ENCODE measurements around the gene SLC25A26. TPM values are rescaled to one million over a fixed set of nuclear protein-coding genes. Genes with fewer than 3 reads are reported as not detected.

SLC25A26 gene
- total RNA-seq, result 17.0 and 18.8 TPM in 2 replicates

GRCh38 chr3:66220602-66221377 is at the start of gene SLC25A26:
Gene SLC25A26, plus strand, starts transcription at chr3:66221001. Its CDS starts 94 bp downstream, at chr3:66221095.
- Mint-ChIP-seq H3K27me3 (ENCODE audit: insufficient read depth) (peaks cover 2% of the 10 kb centered on the region), H3K27ac (peak within 1 kb of the TSS; percentile 85), H3K4me1 (ENCODE audit: low read depth) (peaks cover 41% of the 10 kb centered on the region), H3K4me3 (peak within 1 kb of the TSS; percentile 98), H3K9me3 (peaks cover 7% of the 10 kb centered on the region), H3K36me3 (ENCODE audit: low read depth) (peaks cover 18% of the 10 kb centered on the region)
- intact Hi-C loops (cut with micrococcal nuclease), result loop anchor here (1.0 to 2.0 kb wide), 9 partner anchors 19 to 1435 kb away; partner anchors contain the start of genes KBTBD8, LRIG1 and MAGI1
- DNase-seq (ENCODE audit: low spot score), result peak; percentile 97

- Mint-ChIP-seq H3K9me3 (no peaks in the 10 kb centered on the region), H3K4me1 (ENCODE audit: low read depth) (no peaks in the 10 kb centered on the region), H3K27ac (no peak overlapping the region), H3K27me3 (ENCODE audit: insufficient read depth) (no peaks in the 10 kb centered on the region), H3K36me3 (ENCODE audit: low read depth) (no peaks in the 10 kb centered on the region), H3K4me3 (no peak overlapping the region)
- no peak for DNase-seq (ENCODE audit: low spot score)
- intact Hi-C loops (cut with micrococcal nuclease), result no loop called here
Measured at GRCh38 chr3:66172394-66172793, 48.4 kb upstream of the SLC25A26 start.

DNA sequence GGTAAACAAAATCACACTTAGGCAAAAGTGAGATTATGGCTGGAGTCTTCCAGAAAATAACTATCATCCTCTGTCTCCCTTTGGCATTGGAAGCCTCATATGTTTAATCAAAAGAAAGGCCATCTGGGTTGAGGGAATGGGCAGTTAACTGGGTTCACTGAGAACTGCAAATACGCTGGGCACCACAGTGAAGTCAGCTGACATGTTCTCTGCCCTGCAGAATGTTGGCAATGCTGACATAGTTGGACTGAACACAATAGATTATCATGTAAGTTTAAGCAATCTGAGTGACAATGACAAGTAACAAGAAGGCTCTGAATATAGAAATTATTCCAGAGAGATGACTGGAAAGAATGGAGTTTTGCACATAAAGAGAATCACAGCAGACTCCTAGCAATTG is 43.8 kb upstream of the SLC25A26 start:
- no peak for DNase-seq (ENCODE audit: low spot score)
- no peak overlapping the region for H3K4me3 Mint-ChIP-seq
- intact Hi-C loops (cut with micrococcal nuclease), result no loop called here

DNA sequence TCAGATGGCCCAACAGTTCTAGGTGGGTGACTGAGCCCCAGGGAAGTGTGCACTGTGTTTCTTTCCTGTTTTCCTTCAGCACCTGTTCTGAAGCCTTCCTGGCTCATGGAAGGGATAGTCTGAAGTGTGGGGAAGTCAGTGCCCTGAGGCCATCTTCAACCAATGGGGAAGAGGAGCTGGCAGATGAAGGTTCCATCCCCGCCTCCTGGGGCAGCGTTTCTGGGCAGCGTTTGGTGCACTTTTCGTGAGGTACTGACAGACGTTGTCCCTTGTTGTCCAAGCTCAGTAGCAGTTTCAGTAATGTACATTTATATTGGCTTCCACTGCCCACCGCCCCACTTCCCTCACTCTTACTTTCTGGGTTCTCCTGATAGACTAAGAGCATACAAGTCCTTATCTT is 42.6 kb upstream of the SLC25A26 start:
- DNase-seq (ENCODE audit: low spot score), result no peak
- H3K36me3 Mint-ChIP-seq (ENCODE audit: low read depth), result no peaks in the 10 kb centered on the region
- intact Hi-C loops (cut with micrococcal nuclease), result no loop called here
- no peaks in the 10 kb centered on the region for H3K27me3 Mint-ChIP-seq (ENCODE audit: insufficient read depth)
- H3K9me3 Mint-ChIP-seq, result no peaks in the 10 kb centered on the region
- H3K4me1 Mint-ChIP-seq (ENCODE audit: low read depth), result no peaks in the 10 kb centered on the region
- H3K27ac Mint-ChIP-seq, result no peak overlapping the region
- H3K4me3 Mint-ChIP-seq, result no peak overlapping the region

More for the DNA sequence above, 43.8 kb upstream of the SLC25A26 start:
- no peaks in the 10 kb centered on the region for H3K27me3 Mint-ChIP-seq (ENCODE audit: insufficient read depth)
- no peaks in the 10 kb centered on the region for H3K36me3 Mint-ChIP-seq (ENCODE audit: low read depth)
- H3K9me3 Mint-ChIP-seq, result no peaks in the 10 kb centered on the region
- H3K4me1 Mint-ChIP-seq (ENCODE audit: low read depth), result no peaks in the 10 kb centered on the region
- H3K27ac Mint-ChIP-seq, result no peak overlapping the region

DNA sequence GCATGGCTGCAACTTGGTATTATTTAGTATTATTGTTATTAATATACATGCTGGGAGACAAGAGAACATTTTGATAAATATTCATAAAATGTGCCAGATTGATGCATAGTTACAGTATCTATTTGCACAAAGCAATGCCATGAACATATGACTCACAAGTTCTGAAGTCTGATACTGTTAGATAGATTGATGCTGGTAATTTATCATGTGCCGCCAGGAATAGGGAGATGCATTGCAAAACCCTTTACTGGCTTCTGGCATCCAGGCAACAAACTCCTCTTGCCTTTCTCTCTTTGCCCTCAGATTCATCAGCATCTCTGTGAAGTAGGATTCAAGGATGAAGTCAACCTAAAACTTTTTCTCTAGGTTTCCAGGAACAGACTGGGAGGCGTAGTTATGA is 41.0 kb upstream of the SLC25A26 start:
- intact Hi-C loops (cut with micrococcal nuclease), result no loop called here
- DNase-seq (ENCODE audit: low spot score), result no peak
- no peaks in the 10 kb centered on the region for H3K27me3 Mint-ChIP-seq (ENCODE audit: insufficient read depth)
- no peaks in the 10 kb centered on the region for H3K36me3 Mint-ChIP-seq (ENCODE audit: low read depth)
- H3K4me3 Mint-ChIP-seq, result no peak overlapping the region
- H3K4me1 Mint-ChIP-seq (ENCODE audit: low read depth), result no peaks in the 10 kb centered on the region
- no peak overlapping the region for H3K27ac Mint-ChIP-seq
- no peaks in the 10 kb centered on the region for H3K9me3 Mint-ChIP-seq

DNA sequence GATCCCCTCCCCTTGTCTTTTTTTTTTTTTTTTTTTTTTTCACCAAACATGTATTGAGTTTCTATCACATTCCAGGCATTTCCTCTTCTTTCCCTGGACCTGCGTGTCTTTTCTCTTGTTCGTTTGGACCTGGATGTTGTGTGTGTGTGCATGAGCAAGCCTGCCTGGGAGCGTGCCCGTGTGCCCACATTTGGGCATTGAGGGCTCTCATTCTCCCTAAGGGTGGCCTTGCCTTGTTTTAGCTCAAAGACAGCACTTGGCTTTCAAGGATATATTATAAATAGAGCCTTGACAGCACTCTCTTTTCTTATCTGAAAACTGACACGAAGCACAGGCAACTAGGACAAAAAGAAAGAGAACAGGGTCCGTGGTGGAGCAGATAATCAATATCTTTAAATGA is 39.0 kb upstream of the SLC25A26 start:
- Mint-ChIP-seq H3K27ac (no peak overlapping the region), H3K4me3 (no peak overlapping the region), H3K27me3 (ENCODE audit: insufficient read depth) (no peaks in the 10 kb centered on the region), H3K36me3 (ENCODE audit: low read depth) (no peaks in the 10 kb centered on the region), H3K4me1 (ENCODE audit: low read depth) (no peaks in the 10 kb centered on the region), H3K9me3 (no peaks in the 10 kb centered on the region)
- intact Hi-C loops (cut with micrococcal nuclease), result no loop called here
- DNase-seq (ENCODE audit: low spot score), result no peak

- H3K27me3 Mint-ChIP-seq (ENCODE audit: insufficient read depth), result no peaks in the 10 kb centered on the region
- intact Hi-C loops (cut with micrococcal nuclease), result no loop called here
- H3K36me3 Mint-ChIP-seq (ENCODE audit: low read depth), result no peaks in the 10 kb centered on the region
- H3K27ac Mint-ChIP-seq, result no peak overlapping the region
- H3K9me3 Mint-ChIP-seq, result no peaks in the 10 kb centered on the region
- H3K4me1 Mint-ChIP-seq (ENCODE audit: low read depth), result no peaks in the 10 kb centered on the region
- H3K4me3 Mint-ChIP-seq, result no peak overlapping the region
- DNase-seq (ENCODE audit: low spot score), result no peak
Measured at GRCh38 chr3:66182246-66182645, 38.6 kb upstream of the SLC25A26 start.

DNA sequence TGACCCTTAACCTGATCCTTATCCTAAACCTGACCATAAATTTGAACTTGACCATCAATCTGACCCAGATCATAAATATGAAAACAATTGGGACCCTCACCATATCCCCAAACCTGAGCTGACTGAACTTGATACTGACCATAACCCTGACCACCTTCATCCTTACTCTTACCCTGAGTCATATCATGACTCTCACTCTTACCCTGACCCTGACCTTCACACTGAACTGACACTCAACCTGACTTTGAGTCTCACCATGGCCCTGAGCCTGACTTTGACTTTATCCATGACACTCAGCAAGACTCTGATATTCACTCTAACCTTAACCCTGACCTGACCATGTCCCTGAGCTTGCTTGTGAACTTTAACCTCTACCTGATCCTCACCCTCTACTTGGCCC is 34.3 kb upstream of the SLC25A26 start:
- Mint-ChIP-seq H3K4me3 (no peak overlapping the region), H3K9me3 (no peaks in the 10 kb centered on the region), H3K27ac (no peak overlapping the region), H3K36me3 (ENCODE audit: low read depth) (no peaks in the 10 kb centered on the region), H3K27me3 (ENCODE audit: insufficient read depth) (no peaks in the 10 kb centered on the region), H3K4me1 (ENCODE audit: low read depth) (no peaks in the 10 kb centered on the region)
- DNase-seq (ENCODE audit: low spot score), result no peak
- intact Hi-C loops (cut with micrococcal nuclease), result no loop called here

GRCh38 chr3:66195347-66195783 is 25.4 kb upstream of the SLC25A26 start:
- Mint-ChIP-seq H3K27ac (no peak overlapping the region), H3K4me3 (no peak overlapping the region), H3K27me3 (ENCODE audit: insufficient read depth) (peaks cover 8% of the 10 kb centered on the region), H3K36me3 (ENCODE audit: low read depth) (no peaks in the 10 kb centered on the region), H3K9me3 (no peaks in the 10 kb centered on the region), H3K4me1 (ENCODE audit: low read depth) (no peaks in the 10 kb centered on the region)
- no peak for DNase-seq (ENCODE audit: low spot score)
- intact Hi-C loops (cut with micrococcal nuclease), result no loop called here

GRCh38 chr3:66196633-66197032 is 24.2 kb upstream of the SLC25A26 start:
- no peak overlapping the region for H3K27ac Mint-ChIP-seq
- intact Hi-C loops (cut with micrococcal nuclease), result no loop called here

DNA sequence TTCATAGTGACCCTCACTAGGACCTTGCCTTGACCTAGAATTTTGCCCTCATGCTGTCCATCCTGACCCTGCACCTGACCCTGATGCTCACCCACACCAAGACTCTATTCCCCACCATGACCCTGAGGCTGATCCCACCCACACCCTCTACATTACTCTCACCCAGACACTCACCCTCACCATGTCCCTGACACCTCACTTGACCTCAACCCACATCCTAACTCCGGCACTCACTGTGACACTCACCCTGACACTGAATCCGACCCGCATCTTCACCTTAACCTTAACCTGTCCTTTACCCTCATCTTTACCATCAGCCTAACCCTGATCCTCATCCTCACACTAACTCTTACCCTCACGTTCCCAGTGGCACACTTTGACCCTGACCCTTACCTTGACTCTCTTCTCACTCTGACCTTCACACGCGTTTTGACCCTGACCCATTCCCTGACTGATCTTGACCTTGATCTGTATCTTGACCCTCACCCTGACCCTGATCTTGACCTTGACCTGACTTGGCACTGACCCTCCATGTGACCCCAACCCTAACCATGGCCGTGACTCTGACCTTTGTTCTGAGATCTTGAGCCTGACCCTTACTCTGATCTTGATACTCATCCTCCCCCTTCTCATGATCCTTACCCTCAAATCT is 22.2 kb upstream of the SLC25A26 start:
- no peaks in the 10 kb centered on the region for H3K9me3 Mint-ChIP-seq
- no peak overlapping the region for H3K4me3 Mint-ChIP-seq
- peak overlapping the region; percentile 3 for H3K27ac Mint-ChIP-seq
- intact Hi-C loops (cut with micrococcal nuclease), result no loop called here
- H3K27me3 Mint-ChIP-seq (ENCODE audit: insufficient read depth), result peaks cover 8% of the 10 kb centered on the region
- DNase-seq (ENCODE audit: low spot score), result no peak
- H3K36me3 Mint-ChIP-seq (ENCODE audit: low read depth), result no peaks in the 10 kb centered on the region
- no peaks in the 10 kb centered on the region for H3K4me1 Mint-ChIP-seq (ENCODE audit: low read depth)

More at GRCh38 chr3:66196633-66197032, 24.2 kb upstream of the SLC25A26 start:
- Mint-ChIP-seq H3K4me3 (no peak overlapping the region), H3K27me3 (ENCODE audit: insufficient read depth) (peaks cover 8% of the 10 kb centered on the region), H3K4me1 (ENCODE audit: low read depth) (no peaks in the 10 kb centered on the region), H3K36me3 (ENCODE audit: low read depth) (no peaks in the 10 kb centered on the region), H3K9me3 (no peaks in the 10 kb centered on the region)
- no peak for DNase-seq (ENCODE audit: low spot score)

DNA sequence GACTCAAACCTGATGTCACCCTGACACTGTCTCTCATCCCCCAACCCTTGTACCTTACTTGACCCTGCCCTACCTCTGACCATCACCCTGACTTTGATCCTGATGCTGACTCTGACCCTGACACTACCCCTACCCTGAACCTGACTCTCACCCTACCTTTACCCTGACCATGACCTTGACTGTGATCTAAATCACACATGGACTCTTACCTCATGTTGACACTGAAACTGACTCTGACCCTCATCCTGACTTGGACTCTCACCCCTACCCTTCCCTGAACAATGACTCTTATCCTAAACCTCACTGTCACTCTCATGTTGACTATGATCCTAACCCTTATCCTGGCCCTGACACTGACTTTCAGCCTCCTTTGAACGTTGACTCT is 21.7 kb upstream of the SLC25A26 start:
- Mint-ChIP-seq H3K27ac (no peak overlapping the region), H3K27me3 (ENCODE audit: insufficient read depth) (peaks cover 8% of the 10 kb centered on the region)

DNA sequence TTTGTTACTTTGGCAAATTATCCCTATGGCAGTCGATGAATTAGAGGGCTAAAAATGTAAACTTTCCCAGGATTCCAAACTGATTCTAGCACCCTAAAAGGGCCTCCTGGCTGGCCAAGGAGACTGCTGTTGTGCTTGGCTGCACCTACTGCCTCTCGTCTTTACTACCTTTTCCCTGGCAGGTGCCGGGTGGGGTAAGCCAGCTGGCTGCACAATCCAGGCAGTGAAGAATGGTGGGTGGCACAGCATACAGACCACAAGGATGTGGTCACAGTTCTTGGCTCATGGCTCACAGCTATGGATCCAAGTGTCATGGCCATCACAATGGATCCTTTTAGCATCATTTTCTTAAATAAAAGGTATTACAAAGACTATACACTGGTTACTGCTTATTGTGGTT is 20.7 kb upstream of the SLC25A26 start:
- no peak overlapping the region for H3K4me3 Mint-ChIP-seq
- H3K27me3 Mint-ChIP-seq (ENCODE audit: insufficient read depth), result peaks cover 6% of the 10 kb centered on the region
- no peak overlapping the region for H3K27ac Mint-ChIP-seq

More for the DNA sequence above, 21.7 kb upstream of the SLC25A26 start:
- DNase-seq (ENCODE audit: low spot score), result no peak
- H3K4me1 Mint-ChIP-seq (ENCODE audit: low read depth), result no peaks in the 10 kb centered on the region
- no peaks in the 10 kb centered on the region for H3K36me3 Mint-ChIP-seq (ENCODE audit: low read depth)
- no peak overlapping the region for H3K4me3 Mint-ChIP-seq
- intact Hi-C loops (cut with micrococcal nuclease), result no loop called here
- H3K9me3 Mint-ChIP-seq, result no peaks in the 10 kb centered on the region

More for the DNA sequence above, 20.7 kb upstream of the SLC25A26 start:
- Mint-ChIP-seq H3K9me3 (no peaks in the 10 kb centered on the region), H3K4me1 (ENCODE audit: low read depth) (no peaks in the 10 kb centered on the region), H3K36me3 (ENCODE audit: low read depth) (no peaks in the 10 kb centered on the region)
- no peak for DNase-seq (ENCODE audit: low spot score)
- intact Hi-C loops (cut with micrococcal nuclease), result no loop called here
